Activated naive CD4-positive, alpha-beta T cell (primary cell): ENCODE results near the gene EXD2.
"Not testable (repeated sequence)": the region's sequence is repeated elsewhere in the genome, so short reads cannot be mapped to it uniquely, and the experiment has no call there.

Experiments used
- DNase-seq, 4 experiments: peaks; one replicate each; lab custom pipeline; 2025; lab: John Stamatoyannopoulos, UW

Gene EXD2

GRCh38 chr14:69277356-69277755, 86.1 kb downstream of the EXD2 start:
- not testable (repeated sequence) for DNase-seq

GRCh38 chr14:69280746-69281291, 89.5 kb downstream of the EXD2 start:
- DNase-seq = no peak

GRCh38 chr14:69281450-69282169, 90.3 kb downstream of the EXD2 start:
- no peak for DNase-seq

- DNase-seq = no peak
These were observed 91.2 kb downstream of the EXD2 start for GRCh38 chr14:69282448-69282847.

GRCh38 chr14:69284170-69284569, 92.9 kb downstream of the EXD2 start:
- DNase-seq = no peak

GRCh38 chr14:69285661-69286255, 94.5 kb downstream of the EXD2 start:
- DNase-seq = no peak

- DNase-seq = no peak
These were observed 96.1 kb downstream of the EXD2 start for GRCh38 chr14:69287098-69288010.

- DNase-seq = no peak
These were observed 96.9 kb downstream of the EXD2 start for GRCh38 chr14:69288011-69288771.

GRCh38 chr14:69288956-69289705, 97.8 kb downstream of the EXD2 start:
- no peak for DNase-seq

- no peak for DNase-seq
These were observed 98.7 kb downstream of the EXD2 start for GRCh38 chr14:69289811-69290520.

GRCh38 chr14:69290881-69291280, 99.6 kb downstream of the EXD2 start:
- not testable (repeated sequence) for DNase-seq

- DNase-seq = no peak
These were observed 100.1 kb downstream of the EXD2 start for GRCh38 chr14:69291396-69291795.

GRCh38 chr14:69291891-69292561, 100.7 kb downstream of the EXD2 start:
- no peak for DNase-seq
